Measurements from ENCODE around the gene GPC3.
"Not testable (repeated sequence)": the region's sequence is repeated elsewhere in the genome, so short reads cannot be mapped to it uniquely, and the experiment has no call there.

GPC3 gene

GRCh38 chrX:133726211-133726630 lies 259.2 kb downstream of the GPC3 start:
- peak; percentile 50 for DNase-seq (ENCODE audit: low read depth, low spot score)
- peak overlapping the region; percentile 75 for H3K27ac ChIP-seq

GRCh38 chrX:133723930-133724329 lies 261.5 kb downstream of the GPC3 start:
- no peak for DNase-seq (ENCODE audit: low read depth, low spot score)
- no peak overlapping the region for H3K27ac ChIP-seq

- DNase-seq (ENCODE audit: low read depth, low spot score): no peak
Measured at GRCh38 chrX:133722756-133723155, 262.6 kb downstream of the GPC3 start.

GRCh38 chrX:133720269-133720668 lies 265.1 kb downstream of the GPC3 start:
- not testable (repeated sequence) for H3K27ac ChIP-seq; DNase-seq (ENCODE audit: low read depth, low spot score)

More at GRCh38 chrX:133722756-133723155, 262.6 kb downstream of the GPC3 start:
- H3K27ac ChIP-seq: no peak overlapping the region

GRCh38 chrX:133715715-133716114 lies 269.7 kb downstream of the GPC3 start:
- no peak for DNase-seq (ENCODE audit: low read depth, low spot score)
- no peak overlapping the region for H3K27ac ChIP-seq

- H3K27ac ChIP-seq: no peak overlapping the region
- no peak for DNase-seq (ENCODE audit: low read depth, low spot score)
Measured at GRCh38 chrX:133709501-133709900, 275.9 kb downstream of the GPC3 start.

- no peak overlapping the region for H3K27ac ChIP-seq
- DNase-seq (ENCODE audit: low read depth, low spot score): no peak
Measured at GRCh38 chrX:133706890-133707289, 278.5 kb downstream of the GPC3 start.

GRCh38 chrX:133702230-133702629 lies 283.2 kb downstream of the GPC3 start:
- DNase-seq (ENCODE audit: low read depth, low spot score): no peak

GRCh38 chrX:133699023-133699728 lies 286.2 kb downstream of the GPC3 start:
- no peak for DNase-seq (ENCODE audit: low read depth, low spot score)
- no peak overlapping the region for H3K27ac ChIP-seq

More at GRCh38 chrX:133702230-133702629, 283.2 kb downstream of the GPC3 start:
- H3K27ac ChIP-seq: no peak overlapping the region

- no peak overlapping the region for H3K27ac ChIP-seq
- no peak for DNase-seq (ENCODE audit: low read depth, low spot score)
Measured at GRCh38 chrX:133698298-133698697, 287.1 kb downstream of the GPC3 start.

GRCh38 chrX:133697656-133698055 lies 287.7 kb downstream of the GPC3 start:
- no peak overlapping the region for H3K27ac ChIP-seq
- no peak for DNase-seq (ENCODE audit: low read depth, low spot score)

GRCh38 chrX:133689997-133690599 lies 295.3 kb downstream of the GPC3 start:
- no peak for DNase-seq (ENCODE audit: low read depth, low spot score)
- no peak overlapping the region for H3K27ac ChIP-seq

- DNase-seq (ENCODE audit: low read depth, low spot score): no peak
- no peak overlapping the region for H3K27ac ChIP-seq
Measured at GRCh38 chrX:133685822-133686221, 299.6 kb downstream of the GPC3 start.

- no peak for DNase-seq (ENCODE audit: low read depth, low spot score)
- H3K27ac ChIP-seq: no peak overlapping the region
Measured at GRCh38 chrX:133681897-133682296, 303.5 kb downstream of the GPC3 start.

- H3K27ac ChIP-seq: no peak overlapping the region
- no peak for DNase-seq (ENCODE audit: low read depth, low spot score)
Measured at GRCh38 chrX:133681421-133681820, 304.0 kb downstream of the GPC3 start.

GRCh38 chrX:133677123-133678063 lies 308.0 kb downstream of the GPC3 start:
- no peak overlapping the region for H3K27ac ChIP-seq
- no peak for DNase-seq (ENCODE audit: low read depth, low spot score)

GRCh38 chrX:133676344-133677122 lies 308.9 kb downstream of the GPC3 start:
- no peak for DNase-seq (ENCODE audit: low read depth, low spot score)
- H3K27ac ChIP-seq: no peak overlapping the region

GRCh38 chrX:133674726-133675470 lies 310.5 kb downstream of the GPC3 start:
- no peak overlapping the region for H3K27ac ChIP-seq
- peak; percentile 2 for DNase-seq (ENCODE audit: low read depth, low spot score)

- no peak overlapping the region for H3K27ac ChIP-seq
- no peak for DNase-seq (ENCODE audit: low read depth, low spot score)
Measured at GRCh38 chrX:133670383-133670782, 315.0 kb downstream of the GPC3 start.

All from epithelial cell of prostate (primary cell).